NOMO-1 treated with DMSO at 0.1 percent for 48 hours (cell line): ENCODE data around the gene TRIM71.
"Not testable (repeated sequence)": the region's sequence is repeated elsewhere in the genome, so short reads cannot be mapped to it uniquely, and the experiment has no call there.

Experiments
- DNase-seq: peaks from one replicate; lab custom pipeline; 2025; ENCODE audit not compliant: unreplicated experiment; lab: John Stamatoyannopoulos, UW

TRIM71 gene

GRCh38 chr3:32819551-32820348, 2.0 kb downstream of the TRIM71 start:
- DNase-seq, result no peak

- no peak for DNase-seq
Measured at GRCh38 chr3:32820430-32820829, 2.6 kb downstream of the TRIM71 start.

GRCh38 chr3:32820971-32821685, 3.3 kb downstream of the TRIM71 start:
- no peak for DNase-seq

GRCh38 chr3:32821686-32822296, 4.0 kb downstream of the TRIM71 start:
- DNase-seq, result no peak

GRCh38 chr3:32822609-32823498, 5.1 kb downstream of the TRIM71 start:
- no peak for DNase-seq

- not testable (repeated sequence) for DNase-seq
Measured at GRCh38 chr3:32823641-32824184, 5.9 kb downstream of the TRIM71 start.

GRCh38 chr3:32825601-32826375, 8.0 kb downstream of the TRIM71 start:
- no peak for DNase-seq

- DNase-seq, result no peak
Measured at GRCh38 chr3:32831062-32831461, 13.3 kb downstream of the TRIM71 start.

- no peak for DNase-seq
Measured at GRCh38 chr3:32831791-32832190, 14.0 kb downstream of the TRIM71 start.

- no peak for DNase-seq
Measured at GRCh38 chr3:32832193-32832592, 14.4 kb downstream of the TRIM71 start.

- DNase-seq, result no peak
Measured at GRCh38 chr3:32835049-32835371, 17.2 kb downstream of the TRIM71 start.

GRCh38 chr3:32835961-32836360, 18.2 kb downstream of the TRIM71 start:
- DNase-seq, result no peak

GRCh38 chr3:32836601-32837000, 18.8 kb downstream of the TRIM71 start:
- DNase-seq, result no peak

- no peak for DNase-seq
Measured at GRCh38 chr3:32837366-32837765, 19.6 kb downstream of the TRIM71 start.

GRCh38 chr3:32837789-32838188, 20.0 kb downstream of the TRIM71 start:
- no peak for DNase-seq

GRCh38 chr3:32839714-32840085, 21.9 kb downstream of the TRIM71 start:
- DNase-seq, result no peak

- no peak for DNase-seq
Measured at GRCh38 chr3:32840086-32840841, 22.5 kb downstream of the TRIM71 start.

- no peak for DNase-seq
Measured at GRCh38 chr3:32841341-32841740, 23.5 kb downstream of the TRIM71 start.

- DNase-seq, result no peak
Measured at GRCh38 chr3:32841867-32842470, 24.2 kb downstream of the TRIM71 start.
